Germinal center (tissue), 1 donor: ENCODE data around the gene BTBD19.
"Not testable (repeated sequence)": the region's sequence is repeated elsewhere in the genome, so short reads cannot be mapped to it uniquely, and the experiment has no call there.

ENCODE experiments used
- DNase-seq: peaks from one replicate; pipeline ENCODE4 v3.0.0; 2012; ENCODE audit warnings: mixed read lengths, low spot score

BTBD19 gene

DNA sequence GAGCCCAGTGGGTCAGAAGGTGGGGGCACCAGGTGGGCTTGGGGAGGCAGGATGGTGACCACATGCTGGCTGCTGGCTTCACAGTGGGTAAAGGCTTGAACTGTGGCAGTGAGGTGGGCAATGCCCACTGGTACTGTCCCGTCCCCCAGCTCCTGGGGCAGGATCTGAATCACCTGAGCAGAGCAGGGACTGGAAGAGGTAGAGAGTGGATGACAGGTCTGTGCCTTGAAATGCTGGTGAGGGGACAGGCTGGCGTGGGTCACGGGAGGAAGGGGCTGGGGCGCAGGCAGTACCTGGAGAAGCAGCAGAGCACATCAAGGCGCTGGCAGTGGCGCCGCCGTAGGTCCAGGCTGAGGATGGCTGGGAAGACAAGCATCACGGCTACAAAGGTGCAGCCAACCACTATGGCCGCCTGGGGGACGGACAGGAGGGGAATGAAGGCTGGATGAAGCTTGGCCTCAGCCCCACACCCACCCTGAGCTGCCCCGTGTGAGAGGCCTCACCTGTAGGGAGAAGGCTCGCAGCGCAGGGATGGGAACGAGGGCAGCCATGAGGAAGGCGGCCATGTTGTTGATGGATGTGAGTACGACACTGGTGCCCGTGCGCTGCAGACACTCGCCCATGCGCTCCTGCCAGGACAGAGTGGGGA lies 19.8 kb downstream of the BTBD19 start:
- DNase-seq = no peak

DNA sequence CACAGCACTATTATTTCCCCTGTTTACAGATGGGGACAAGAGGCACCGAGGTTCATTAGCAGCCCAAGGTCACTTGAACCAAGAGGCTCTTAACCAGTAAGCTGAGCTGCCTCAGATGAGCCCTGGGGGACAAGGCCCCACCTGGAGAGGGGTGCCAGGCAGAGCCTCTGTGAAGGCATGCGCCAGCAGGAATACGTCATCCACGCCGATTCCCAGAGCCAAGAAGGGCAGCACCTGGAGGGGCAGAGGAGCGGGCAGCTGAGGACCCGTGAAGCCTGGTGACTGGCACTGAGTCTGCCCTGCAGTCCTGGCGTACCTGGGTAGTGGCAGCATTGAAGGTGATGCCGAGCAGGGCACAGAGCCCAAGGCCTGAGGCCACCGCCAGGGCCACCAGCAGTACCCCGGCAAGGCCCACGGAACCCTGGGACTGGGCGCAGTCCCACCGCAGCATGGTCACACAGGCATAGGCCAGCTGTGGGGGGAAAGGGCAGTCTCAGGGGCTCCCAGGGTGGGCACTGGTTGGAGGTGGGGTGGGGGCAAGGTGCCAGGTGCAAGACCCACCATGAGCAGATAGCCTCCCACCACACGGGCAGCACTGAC lies 20.6 kb downstream of the BTBD19 start:
- DNase-seq = no peak

DNA sequence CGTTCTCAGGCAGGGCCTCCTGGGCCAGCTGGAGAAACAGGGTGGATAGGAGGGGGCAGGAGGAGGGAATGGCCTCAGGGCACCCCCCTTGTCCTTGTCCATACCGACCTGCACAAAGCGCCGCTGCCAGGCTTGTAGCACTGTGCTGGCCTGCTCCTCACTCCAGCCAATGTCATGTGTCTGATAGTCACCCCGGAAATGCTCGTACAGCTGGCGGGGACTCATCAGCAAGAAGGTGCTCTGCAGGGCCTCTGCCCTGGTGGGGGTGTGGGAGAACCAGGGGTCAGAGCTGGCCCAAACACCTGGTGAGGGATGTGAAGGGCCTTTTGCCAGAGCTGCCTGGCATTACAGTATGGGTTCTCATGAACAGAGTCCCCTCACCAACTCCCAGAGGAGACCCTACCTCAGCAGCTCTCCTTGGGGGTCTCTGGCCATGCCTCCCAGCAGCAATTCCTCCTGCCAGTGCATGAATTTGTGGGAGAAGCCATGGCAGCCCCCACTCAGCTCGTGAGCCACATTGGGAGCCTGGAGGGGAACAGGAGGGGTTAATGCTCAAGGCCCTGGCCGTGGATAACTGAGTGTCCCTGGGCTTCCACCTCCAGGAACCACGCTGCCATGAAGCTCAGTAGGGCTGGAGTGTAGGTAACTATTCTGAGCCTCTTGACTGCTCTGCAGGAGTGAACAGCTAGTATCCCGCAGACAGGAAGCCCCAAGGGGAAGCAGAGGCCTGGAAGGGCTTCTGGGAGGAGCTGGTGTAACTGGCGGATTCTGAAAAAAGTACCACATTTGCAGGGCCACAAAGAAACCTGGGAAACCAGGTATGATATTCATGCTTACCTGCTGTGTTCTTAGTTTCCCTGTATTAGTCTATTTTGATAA lies 21.4 kb downstream of the BTBD19 start:
- DNase-seq = no peak

DNA sequence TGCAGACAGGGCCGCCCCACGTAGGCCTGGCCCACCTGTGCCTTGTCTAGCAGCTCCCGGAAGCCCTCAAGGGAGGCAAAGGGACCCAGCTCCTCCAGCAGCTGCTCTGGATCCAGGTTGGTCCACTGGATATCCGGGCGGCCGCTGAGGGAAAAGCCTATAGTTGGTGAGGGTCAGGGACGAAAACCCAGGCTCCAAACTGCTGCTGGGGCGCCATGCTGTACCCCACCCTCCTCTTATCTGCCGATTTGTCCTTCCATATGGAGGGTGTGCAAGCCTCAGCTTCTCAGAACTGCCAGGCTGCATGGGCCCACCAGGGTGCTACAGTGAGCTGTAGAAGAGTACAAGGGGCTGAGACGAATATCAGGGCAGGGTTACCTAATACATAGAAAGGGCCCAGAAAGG lies 22.6 kb downstream of the BTBD19 start:
- DNase-seq = no peak

DNA sequence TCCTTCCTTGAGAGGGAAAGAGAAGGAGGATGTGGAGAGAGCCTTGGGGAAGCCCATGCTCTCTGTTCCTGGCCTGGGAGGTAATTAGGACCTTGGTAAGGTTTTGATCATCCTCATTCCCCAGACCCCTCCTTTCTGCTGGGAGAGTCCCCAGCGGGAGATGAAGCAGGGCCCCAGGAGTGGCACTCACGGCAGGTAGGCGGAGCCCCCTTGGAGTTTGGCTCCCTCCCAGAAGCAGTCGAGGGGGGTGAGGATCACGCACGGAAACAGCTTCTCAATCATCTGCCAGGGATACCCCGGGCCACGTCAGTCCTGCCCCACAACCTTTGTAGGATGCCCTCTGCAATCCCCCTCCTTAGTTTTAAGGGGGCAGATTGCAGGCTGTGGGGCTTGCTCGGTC lies 23.2 kb downstream of the BTBD19 start:
- DNase-seq = no peak

DNA sequence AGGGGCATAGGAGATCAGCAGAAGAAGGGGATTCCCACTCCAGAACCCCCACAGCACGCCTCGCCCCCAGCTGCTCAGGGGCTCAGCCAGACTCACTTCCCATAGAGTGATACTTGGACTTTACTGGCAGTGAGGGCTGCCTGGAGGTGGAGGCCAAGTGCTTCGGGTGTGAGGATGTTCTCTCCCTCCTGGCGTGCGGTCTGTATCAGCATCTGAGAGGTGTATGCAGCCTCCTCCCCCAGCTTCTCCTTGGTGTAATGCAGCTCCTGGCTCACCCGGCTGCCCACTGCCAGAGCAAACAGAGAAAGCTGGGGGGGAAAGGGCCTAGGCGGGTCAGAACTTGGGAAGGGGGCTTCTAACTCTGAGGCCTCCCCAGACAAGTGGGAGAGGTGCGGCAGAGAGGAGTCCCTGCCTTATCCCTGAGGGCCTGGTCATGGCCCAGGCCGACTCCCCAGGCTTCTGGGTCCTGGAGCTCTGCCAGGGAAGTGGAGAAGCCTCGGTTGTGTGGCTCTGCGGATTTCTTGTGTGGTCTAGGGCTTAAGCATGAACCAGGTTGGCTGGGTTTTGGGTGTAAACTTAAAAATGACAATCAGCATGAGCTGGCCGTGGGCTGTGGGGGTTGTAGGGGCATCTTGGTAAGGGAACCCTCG lies 23.9 kb downstream of the BTBD19 start:
- no peak for DNase-seq

DNA sequence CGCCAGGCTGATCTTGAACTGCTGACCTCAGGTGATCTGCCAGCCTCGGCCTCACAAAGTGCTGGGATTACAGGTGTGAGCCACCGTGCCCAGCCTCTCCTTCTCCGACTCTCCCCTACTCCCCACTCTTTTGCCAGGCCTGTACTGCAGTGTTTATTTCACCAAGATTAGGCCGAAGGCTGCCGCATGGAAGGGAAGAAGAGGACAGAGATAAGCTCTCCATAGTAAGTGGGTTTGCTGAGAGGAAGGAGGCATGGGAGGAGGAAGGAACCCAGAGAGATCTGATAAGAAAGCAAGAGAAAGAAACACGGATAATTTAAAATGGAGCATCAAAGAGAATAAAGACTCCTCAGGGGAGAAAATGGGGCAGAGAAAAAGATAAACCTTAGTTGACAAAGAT lies 26.0 kb downstream of the BTBD19 start:
- DNase-seq = no peak

DNA sequence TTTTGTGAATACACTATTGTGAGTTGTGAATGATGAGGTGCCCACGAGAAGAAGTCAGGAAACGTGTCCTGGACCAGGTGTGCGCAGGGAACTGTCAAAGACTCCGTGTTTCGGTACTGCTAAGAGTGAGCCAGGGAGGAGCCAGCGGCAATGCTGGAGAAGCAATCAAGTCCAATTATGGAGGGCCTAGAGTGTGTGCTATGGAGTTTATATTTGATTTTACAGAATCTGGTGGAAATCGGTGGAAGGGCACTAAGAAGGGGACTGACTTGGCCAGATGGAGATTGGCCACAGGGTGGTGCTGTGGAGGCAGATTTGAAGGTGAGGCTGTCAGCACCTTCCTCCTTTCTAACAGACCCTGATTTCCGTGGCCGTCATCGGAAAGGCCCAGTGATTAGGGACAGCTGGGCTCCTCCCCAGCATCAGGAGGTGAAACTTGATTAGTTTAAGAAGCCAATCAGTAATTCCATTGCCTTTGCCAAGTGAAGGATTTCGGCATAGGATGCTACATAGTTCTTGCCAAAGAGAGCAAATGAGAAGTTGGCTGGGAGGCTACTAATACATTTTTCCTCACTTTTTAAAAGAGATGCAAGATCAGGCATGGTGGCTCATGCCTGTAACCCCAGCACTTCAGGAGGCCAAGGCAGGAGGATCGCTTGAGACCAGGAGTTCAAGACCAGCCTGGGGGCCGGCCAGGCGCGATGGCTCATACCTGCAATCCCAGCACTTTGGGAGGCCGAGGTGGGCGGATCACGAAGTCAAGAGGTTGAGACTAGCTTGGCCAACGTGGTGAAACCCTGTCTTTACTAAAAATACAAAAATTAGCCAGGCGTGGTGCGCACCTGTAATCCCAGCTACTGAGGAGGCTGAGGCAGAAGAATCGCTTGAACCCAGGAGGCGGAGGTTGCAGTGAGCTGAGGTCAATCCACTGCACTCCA lies 27.7 kb downstream of the BTBD19 start:
- DNase-seq = peak; percentile 81

DNA sequence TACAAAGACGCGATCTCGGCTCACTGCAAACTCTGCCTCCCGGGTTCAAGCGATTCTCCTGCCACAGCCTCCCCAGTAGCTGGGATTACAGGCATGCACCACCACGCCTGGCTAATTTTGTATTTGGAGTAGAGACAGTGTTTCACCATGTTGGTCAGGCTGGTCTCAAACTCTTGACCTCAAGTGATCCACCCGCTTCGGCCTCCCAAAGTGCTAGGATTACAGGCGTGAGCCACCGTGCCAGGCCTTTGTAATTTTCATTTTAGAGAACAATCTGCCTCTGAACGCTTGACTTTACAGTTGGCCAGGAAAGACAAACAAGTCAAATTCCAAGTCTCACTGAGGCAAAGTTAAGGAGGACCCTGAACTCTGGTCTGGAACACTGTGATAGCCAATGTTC lies 30.0 kb downstream of the BTBD19 start:
- not testable (repeated sequence) for DNase-seq

DNA sequence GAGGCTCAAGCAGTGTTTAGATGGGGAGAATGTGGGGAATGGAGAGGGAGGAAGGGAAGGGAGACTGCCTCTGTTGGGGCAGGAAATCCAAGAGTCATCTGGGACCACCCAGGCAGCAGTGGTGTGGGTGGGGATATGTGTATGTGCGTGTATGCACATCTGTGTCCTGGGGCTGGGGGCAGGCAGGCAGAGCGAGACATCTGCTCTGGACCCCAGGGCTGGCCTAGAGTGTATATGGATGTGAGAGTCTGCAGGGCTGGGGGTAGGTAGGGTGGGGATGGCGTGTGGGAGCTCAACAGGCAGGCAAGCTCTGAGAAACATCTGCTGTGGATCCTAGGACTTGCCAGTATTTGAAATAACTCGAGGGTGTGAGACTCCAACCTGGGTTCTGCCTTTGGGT lies 31.3 kb downstream of the BTBD19 start:
- no peak for DNase-seq

DNA sequence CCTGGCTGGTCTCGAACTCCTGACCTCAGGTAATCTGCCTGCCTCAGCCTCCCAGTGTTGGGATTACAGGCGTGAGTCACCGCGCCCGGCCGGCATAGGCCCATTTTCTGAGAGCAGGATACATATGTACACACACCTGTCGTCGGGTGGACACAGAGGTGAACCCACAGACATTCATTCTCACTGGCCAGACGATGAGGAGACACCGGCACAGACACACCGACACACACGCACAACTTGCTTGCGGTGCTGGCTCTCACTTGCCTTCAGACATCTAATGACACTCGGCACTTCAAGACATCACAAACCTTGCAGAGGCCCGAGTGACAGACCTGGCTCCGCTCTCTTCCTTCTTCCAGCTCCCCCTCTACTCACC lies 34.2 kb downstream of the BTBD19 start:
- DNase-seq = no peak

DNA sequence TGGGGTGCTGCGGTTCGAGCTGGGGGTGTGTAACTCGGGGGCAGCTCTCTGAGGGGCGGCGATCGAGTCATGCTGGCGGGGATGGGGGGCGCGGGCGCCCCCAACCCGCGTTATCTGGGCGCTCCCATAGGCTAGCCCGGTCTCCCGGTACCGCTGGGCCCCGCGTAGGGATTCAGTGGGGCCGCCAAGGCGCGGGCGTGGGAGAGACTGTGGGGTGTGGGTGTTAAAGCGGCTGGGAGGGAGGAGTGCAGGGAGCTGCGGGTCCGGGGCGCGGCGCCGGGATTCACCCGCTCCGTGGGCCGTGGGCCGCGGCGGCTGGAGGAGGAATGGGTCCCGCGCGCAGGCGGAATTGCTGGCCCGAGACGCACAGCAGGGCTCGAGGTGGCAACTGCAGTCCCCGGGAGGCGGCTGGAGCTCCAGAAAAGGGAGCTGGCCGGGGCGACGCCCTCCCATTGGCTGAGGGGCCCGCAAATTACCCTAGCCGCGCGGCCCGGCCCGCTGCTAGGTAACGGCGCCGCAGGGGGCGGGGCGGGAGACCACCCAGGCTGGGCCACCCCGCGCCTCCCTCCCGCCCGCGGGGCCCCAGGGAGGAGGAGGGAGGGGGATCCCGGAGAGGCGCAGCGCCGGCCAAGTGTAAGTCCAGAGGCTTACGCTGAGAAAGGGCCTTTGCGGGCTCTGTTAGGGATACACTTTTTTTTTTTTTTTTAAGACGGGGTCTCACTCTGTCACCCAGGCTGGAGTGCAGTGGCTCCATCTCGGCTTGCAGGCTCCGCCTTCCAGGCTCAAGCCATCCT lies 34.7 kb downstream of the BTBD19 start, which contains the start of gene PTCH2:
TSS of gene PTCH2 (minus strand) at position 392 of the 794 bp plus-strand sequence. CDS start at position 71, 321 bp downstream.
- peak; percentile 57 for DNase-seq

DNA sequence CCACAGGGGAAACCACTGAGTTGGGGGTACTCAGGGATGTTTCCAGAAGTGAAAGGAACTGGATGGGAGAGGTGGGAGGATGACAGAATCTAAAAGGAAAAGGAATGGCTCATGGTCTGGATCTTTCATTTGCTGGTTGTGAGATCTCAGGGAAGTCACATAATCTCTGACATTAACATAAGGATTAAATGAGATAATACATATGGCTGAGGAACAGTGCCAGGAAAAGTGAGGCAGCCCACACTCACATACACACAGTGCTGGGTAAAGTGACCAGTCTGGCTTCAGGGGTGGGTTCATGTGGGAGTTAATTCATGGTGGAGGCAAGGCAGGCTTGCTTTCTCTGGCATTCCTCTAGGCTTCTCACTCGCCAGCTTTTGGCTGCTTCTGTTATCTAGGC lies 38.7 kb downstream of the BTBD19 start:
- DNase-seq = no peak

DNA sequence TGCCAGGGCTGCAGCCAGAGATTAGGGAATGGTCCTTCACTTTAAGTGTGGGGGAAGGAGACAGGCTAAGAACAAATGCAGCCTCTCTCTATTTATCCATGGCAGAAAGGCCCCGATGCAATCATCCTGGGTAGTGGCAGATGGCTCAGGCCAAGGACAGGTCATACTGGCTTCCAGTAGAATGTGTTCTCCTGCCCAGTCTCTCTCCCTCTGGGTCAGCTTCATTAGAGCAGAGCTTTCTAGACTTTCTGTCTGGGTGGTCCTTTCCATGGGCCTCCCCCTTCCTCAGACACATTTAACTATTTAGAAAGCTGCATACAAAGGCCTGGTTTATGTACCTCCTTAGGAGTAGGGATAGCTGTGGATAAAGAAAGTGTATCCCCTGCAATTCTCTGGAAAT lies 39.5 kb downstream of the BTBD19 start:
- no peak for DNase-seq

DNA sequence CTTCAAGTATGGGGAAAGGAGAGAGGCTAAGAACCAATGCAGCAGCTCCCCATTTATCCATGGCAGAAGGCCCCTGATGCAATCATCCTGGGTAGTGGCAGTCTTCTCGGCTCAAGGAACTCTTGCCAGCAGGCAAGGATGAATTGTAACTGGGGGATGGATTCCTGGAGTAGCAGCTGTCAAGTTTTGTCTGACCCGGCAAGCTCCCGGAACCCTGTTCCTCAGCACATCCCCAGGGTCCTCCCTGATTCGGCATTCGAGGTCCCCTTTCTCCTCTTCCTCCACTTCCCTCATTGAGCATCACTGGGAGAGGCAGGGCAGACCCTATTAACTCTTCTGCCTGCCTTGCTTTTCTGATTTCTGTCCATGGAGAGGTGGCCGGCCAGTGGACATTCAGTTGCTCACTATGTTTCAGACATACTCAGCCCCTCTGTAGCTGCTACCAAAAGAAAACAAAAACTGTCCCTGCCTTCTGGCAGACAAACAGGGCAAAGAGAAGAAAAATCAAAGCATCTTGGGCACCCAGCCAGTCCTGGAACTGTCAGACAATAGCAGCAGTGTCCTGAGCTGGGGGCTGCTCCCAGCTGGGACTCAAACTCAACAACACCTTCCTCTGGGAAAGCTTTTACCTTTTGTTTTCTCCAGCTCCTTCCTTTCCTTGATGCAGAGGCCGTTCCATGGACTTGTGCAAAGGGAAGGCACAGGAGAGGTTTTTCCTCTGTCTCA lies 40.3 kb downstream of the BTBD19 start:
- DNase-seq = no peak

DNA sequence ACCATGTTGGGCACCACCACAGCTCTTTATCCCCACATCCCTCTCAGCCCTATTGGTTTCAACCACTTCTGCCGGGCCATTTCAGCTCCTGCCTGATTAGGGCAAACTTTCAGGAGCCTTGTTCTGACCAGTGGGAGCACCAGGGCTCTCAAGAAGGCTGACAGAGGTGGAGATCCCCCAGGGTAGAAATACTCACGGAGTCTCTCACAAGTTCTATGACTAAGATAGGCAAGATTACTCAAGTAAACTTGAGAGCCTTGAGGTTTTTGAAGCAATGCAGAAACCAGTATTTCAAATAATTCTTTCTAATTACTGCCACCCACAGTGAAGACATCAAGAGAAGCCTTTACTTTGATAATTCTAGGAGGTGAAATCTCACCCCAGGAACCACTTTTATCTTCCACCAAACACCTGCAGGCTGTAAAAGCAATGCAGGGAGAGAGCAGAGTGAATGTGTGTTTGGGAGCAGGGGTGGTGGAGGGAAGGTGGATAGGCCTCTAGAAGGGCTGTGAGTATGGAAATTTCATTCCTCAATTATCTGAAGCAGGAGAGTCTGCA lies 41.3 kb downstream of the BTBD19 start:
- no peak for DNase-seq

DNA sequence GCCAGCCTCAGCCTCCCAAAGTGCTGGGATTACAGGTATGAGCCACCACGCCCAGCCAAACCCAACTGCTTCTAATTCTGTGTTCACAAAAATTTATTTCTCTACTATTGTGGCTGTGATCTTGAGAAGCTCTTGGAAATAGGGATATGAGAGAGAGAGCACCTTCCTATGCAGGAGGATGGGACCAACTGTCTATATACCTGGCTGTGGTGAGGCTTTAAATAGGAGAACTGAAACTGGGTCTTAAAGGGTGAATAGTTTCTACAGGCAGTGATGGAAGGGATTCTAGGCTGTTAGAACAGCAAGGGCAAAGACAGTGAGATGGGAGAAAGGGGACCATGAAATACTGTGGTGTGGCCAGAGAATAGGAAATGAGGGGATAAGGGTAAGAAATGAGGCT lies 43.0 kb downstream of the BTBD19 start:
- DNase-seq = peak; percentile 33

DNA sequence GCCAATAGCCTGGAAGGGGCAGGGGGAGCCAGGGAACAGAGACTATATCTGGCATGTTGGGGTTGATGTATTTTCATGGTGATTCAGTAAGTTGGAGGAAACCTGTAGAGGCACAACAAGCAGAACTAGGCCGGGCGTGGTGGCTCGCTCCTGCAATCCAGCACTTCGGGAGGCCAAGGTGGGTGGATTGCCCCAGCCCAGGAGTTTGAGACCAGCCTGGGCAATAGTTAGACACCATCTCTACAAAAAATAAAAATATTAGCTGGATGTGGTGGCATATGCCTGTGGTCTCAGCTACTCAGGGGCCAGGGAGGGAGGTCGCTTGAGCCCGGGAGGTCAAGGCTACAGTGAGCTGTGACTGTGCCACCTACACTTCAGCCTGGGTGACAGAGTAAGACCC lies 44.9 kb downstream of the BTBD19 start:
- DNase-seq = no peak

DNA sequence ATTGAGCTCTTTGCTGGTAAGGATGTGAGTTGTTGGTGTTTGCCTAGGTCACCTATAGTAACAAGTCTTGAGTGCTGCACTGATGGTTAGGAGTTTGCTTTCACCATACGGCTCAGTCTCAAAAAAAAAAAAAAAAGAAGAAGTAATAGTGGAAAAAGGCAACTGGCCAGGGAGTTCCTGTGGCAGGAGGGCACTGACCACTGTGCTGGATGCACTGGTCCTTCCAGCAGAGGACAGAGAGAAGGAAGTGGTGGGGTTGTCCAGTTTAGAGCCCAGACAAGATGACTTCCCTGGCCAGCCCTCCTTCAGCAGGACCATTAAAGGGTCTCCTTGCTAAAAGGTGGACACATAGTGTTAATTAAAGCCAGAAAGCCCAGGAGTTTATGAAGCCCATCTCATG lies 46.6 kb downstream of the BTBD19 start:
- DNase-seq = no peak

DNA sequence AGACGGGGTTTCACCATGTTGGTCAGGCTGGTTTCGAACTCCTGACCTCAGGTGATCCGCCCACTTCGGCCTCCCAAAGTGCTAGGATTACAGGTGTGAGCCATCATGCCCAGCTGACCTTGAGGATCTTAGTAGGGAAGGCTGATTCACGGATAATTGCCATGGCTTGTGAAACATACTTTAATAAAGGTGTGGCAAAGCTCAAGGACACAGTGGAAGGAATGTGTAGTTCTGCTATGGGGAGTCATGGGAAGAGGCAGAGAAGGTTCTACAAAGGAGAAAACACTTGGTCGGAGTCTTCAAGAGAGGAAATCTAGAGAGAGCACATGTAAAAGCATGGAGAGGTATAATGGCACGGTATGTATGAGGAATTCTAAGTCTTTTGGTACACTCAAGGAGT lies 47.4 kb downstream of the BTBD19 start:
- DNase-seq = no peak
